DMS153 treated with DMSO at 0.1 percent for 48 hours (cell line): ENCODE data around the gene SGF29.
"Not testable (repeated sequence)": the region's sequence is repeated elsewhere in the genome, so short reads cannot be mapped to it uniquely, and the experiment has no call there.

Source experiments
- DNase-seq: peaks from one replicate; lab custom pipeline; 2025; ENCODE audit not compliant: unreplicated experiment; lab: John Stamatoyannopoulos, UW

The SGF29 gene

DNA sequence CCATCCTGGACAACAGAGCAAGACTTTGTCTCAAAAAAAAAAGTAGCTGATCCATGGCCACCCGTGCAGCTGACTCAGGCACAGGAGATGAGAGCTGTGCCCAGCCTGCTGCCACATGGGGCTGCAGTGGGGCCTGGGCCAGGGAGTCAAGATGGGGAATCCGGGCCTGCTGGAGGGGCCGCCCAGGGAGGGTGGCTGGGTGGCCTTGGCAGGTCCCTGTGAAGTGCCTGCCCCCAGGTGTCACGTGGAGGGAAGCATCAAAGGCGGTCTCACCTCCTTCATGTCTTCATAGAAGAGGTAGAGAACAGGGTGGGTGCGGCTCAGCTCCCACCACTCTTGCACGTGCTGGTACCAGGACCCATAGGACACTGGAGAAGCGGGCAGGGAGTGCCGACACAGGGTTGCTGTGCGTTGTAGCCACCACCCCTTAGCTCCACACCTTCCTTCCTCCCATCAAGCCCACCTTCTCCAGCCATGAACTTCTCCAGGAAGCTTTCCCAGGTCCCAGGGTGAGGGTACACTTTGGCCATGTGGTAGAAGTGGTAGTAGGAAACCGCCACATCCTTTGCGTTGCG lies 39.3 kb downstream of the SGF29 start:
- no peak for DNase-seq

DNA sequence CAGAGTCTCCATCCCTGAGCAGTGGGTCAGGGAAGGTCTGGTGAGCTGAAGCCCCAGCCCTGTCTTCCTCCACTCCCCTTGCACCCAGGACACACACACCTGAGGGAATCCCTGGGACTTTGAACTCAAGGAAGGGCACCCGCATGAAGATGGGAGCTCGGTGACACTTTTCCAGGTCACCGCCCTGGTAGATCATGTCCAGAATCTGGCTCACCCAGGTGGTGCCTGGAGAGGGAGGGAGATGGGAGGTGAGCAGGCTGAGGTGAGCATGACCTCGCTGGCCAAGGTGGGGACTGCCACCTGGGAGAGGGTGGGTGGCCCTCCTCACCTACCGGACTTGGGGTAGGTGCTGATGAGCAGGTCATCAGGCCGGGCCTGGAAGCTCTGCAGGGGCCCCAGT lies 41.7 kb downstream of the SGF29 start:
- DNase-seq, result not testable (repeated sequence)

DNA sequence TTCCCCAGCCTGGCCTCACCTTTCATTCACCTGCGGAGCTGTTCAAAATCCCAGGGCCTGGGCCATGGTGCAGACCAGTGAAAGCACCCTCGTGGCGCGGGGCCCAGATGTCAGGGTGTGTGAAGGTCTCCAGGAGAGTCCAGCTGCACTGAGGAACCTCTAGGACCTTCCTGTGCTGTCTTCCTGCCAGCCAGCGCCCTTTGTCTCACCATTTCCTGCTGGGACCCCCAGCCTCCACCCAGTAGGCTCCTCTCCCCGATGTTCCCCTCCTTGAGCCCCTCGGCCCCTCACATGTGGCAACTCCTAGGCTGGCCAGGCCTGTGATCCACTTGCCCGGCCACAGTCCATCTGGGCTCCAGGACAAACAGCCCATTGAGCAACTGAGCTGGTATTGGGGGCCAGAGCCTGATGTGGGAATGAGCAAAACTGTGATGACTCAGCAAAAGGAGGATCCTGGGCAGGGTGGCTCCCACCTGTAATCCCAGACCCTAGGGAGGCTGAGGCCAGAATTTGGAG lies 42.5 kb downstream of the SGF29 start:
- DNase-seq, result no peak

DNA sequence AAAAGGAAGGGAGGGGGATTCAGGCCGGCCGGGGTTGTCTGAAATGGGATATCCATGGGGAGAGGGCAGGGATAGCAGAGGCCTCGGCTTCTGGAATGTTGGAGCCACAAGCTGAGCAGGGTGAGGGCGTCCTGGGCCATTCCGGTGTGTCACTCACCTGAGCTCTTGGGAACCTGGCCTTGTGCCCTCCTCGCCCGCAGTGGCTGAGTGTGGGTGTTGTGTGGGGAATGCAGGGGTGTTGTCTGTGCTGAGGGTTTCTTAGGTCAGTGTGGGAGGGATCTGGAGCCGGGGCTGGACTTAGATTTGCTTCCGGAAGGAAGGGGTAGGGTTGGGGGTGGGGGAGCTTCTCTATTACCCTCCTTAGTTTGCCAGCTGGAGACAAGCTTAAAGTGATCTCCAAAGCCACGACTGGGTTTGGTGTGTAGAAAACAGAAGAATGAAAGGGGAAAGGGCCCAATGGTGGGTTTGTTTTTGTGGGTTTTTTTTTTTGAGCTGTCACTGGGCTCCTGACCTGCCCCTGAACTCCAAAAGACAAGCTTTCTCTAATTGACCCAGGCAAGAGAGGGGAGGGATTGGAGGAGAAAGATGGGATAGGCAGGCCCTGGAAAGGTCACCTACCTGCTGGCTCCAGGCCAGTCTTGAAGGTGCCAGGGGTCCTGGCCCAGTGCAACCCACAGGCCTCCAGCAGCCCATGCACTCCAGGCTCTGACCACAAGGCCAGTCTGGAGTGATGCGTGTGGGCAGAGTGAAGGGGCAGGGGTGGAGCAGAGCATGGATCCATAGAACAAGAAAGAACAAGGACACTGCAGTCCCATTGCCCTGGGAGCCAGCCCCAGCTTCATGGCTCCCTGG lies 43.3 kb downstream of the SGF29 start, which contains the start of gene SULT1A2:
SULT1A2 (minus strand) TSS at position 211 of the 852 bp plus-strand sequence. CDS start 1,120 bp downstream, outside the sequence.
- no peak for DNase-seq

- DNase-seq, result no peak
These were observed 44.1 kb downstream of the SGF29 start for GRCh38 chr16:28597692-28598261.

- not testable (repeated sequence) for DNase-seq
These were observed 45.9 kb downstream of the SGF29 start for GRCh38 chr16:28599377-28600285.

GRCh38 chr16:28600965-28601364 lies 47.2 kb downstream of the SGF29 start:
- not testable (repeated sequence) for DNase-seq

DNA sequence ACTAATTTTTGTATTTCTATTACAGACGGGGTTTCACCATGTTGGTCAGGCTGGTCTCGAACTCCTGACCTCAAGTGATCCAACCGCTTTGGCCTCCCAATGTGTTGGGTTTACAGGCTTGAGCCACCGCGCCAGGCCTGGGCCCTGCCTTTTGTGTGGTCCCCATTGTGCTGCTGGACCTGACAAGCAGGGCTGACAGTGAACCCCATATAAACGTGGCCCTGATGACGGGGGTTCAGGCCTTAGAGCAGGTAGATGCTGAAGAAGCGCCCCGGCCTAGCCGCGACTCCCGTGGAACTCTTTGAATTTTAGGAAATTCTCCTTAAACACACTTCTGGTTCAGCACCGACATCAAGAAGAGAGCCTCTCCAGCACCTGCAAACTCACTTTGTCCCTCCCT lies 47.9 kb downstream of the SGF29 start:
- not testable (repeated sequence) for DNase-seq

- DNase-seq, result not testable (repeated sequence)
These were observed 48.3 kb downstream of the SGF29 start for GRCh38 chr16:28602062-28602461.

GRCh38 chr16:28602529-28602928 lies 48.8 kb downstream of the SGF29 start:
- DNase-seq, result no peak

GRCh38 chr16:28603381-28604185 lies 49.9 kb downstream of the SGF29 start:
- no peak for DNase-seq

DNA sequence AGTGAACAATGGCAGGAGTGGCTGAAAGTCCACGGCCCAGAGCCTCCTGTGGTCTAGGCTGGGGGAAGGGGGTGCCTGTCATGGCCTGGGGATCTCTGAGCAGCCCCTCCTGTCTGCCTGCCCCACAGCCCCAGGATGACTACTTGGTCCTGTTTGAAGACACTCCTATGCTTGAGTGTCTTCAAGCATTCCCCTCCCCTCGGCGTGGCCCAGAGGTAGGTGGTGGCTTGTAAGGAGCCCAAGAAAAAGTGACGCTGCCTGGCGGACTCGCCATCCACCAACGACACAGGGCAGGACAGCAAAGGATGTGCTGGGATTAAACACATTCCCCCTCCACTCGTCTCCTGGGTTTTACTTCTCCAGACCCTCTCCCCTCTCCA lies 50.5 kb downstream of the SGF29 start:
- DNase-seq, result no peak

DNA sequence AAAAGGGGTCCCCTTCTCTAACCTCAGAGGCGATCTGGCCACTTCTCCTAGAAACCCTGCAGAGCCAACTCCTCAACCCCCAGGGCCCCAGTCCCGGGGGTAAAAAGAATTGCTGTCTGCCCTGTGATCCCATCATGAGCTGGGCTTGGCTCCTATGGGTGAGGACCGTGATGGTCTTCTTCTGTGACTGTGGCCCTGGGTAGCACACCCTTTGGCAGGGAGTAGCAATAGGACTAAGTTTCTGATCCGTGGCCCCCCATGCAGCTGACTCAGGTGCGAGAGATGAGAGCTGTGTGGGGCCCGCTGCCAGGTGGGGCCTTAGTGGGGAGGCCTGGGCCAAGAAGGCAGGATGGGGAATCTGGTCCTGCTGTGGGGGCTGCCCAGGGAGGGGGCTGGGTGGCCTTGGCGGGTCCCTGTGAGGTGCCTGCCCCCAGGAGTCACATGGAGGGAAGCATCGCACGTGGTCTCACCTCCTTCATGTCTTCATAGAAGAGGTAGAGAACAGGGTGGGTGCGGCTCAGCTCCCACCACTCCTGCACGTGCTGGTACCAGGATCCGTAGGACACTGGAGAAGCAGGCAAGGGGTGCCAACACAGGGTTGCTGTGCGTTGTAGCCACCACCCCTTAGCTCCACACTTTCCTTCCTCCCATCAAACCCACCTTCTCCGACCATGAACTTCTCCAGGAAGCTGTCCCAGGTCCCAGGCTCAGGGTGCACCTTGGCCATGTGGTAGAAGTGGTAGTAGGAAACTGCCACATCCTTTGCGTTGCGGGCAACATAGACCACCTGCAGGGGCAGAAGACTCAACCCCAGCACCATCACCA lies 52.8 kb downstream of the SGF29 start:
- DNase-seq, result no peak

GRCh38 chr16:28607116-28607623 lies 53.5 kb downstream of the SGF29 start:
- DNase-seq, result no peak

DNA sequence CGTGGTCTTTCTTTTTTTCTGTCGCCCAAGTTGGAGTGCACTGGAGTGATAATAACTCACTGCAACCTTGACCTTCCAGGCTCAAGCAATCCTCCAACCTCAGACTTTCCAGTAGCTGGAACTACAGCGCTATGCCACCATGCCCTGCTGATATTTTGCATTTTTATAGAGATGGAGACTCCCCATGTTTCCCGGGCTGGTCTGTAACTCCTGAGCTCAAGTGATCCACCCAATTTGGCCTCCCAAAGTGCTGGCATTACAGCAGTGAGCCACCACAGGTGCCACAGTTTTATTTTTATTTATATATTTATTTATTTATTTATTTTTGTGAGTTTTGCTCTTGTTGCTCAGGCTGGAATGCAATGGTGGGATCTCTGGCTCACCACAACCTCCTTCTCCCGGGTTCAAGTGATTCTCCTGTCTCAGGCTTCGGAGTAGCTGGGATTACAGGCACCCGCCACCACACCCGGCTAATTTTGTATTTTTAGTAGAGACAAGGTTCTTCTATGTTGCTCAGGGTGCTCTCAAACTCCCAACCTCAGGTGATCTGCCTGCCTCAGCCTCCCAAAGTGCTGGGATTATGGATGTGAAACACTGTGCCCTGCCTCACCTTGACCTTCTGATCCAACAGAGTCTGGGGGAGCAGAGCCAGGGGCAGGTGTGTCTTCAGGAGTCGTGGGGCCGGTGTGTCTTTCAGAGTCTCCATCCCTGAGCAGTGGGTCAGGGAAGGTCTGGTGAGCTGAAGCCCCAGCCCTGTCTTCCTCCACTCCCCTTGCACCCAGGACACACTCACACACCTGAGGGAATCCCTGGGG lies 54.2 kb downstream of the SGF29 start:
- not testable (repeated sequence) for DNase-seq

DNA sequence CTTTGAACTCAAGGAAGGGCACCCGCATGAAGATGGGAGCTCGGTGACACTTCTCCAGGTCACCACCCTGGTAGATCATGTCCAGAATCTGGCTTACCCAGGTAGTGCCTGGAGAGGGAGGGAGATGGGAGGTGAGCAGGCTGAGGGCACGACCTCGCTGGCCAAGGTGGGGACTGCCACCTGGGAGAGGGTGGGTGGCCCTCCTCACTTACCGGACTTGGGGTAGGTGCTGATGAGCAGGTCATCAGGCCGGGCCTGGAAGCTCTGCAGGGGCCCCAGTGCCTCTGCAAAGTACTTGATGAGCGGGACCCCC lies 54.7 kb downstream of the SGF29 start:
- DNase-seq, result not testable (repeated sequence)

- DNase-seq, result not testable (repeated sequence)
These were observed 55.3 kb downstream of the SGF29 start for GRCh38 chr16:28608867-28609596.
